Endometrial microvascular endothelial cells (primary cell): ENCODE data around the gene SNX24. TPM values are rescaled to one million over a fixed set of nuclear protein-coding genes. Genes with fewer than 3 reads are reported as not detected.
"Not testable (repeated sequence)": the region's sequence is repeated elsewhere in the genome, so short reads cannot be mapped to it uniquely, and the experiment has no call there.

Source experiments
- in situ Hi-C: cut with HindIII; loops from 2 replicates; pipeline ENCODE4 v1.10.0; 2017; ENCODE audit warnings: low sequenced_read_pairs, low pct_unique_long_range_greater_than_20kb; ENCODE audit errors: inconsistent ontology term
- total RNA-seq: library from RNA; depleted of rRNA; stranded (reverse); fragments of >200 nt; gene quantifications from one replicate; pipeline ENCODE4 v1.2.3, GENCODE V29; 2015; ENCODE audit errors: inconsistent ontology term

The SNX24 gene
- total RNA-seq = 11.8 TPM

GRCh38 chr5:122845229-122846050, at the start of gene SNX24:
TSS of gene SNX24 (plus strand) at chr5:122845613. CDS start at chr5:122845634, 21 bp downstream.
- in situ Hi-C loops = no loop called here

- in situ Hi-C loops = no loop called here
Observed at GRCh38 chr5:122805481-122805880, 39.9 kb upstream of the SNX24 start.

GRCh38 chr5:122810405-122810804, 35.0 kb upstream of the SNX24 start:
- in situ Hi-C loops = no loop called here

GRCh38 chr5:122815218-122815767, 30.1 kb upstream of the SNX24 start:
- in situ Hi-C loops = no loop called here

- in situ Hi-C loops = no loop called here
Observed at GRCh38 chr5:122816756-122817155, 28.7 kb upstream of the SNX24 start.

GRCh38 chr5:122831984-122832383, 13.4 kb upstream of the SNX24 start:
- in situ Hi-C loops = no loop called here

GRCh38 chr5:122835681-122836080, 9.7 kb upstream of the SNX24 start:
- in situ Hi-C loops = no loop called here

GRCh38 chr5:122836947-122837346, 8.5 kb upstream of the SNX24 start:
- in situ Hi-C loops = no loop called here

GRCh38 chr5:122839731-122840130, 5.7 kb upstream of the SNX24 start:
- in situ Hi-C loops = no loop called here

- in situ Hi-C loops = no loop called here
Observed at GRCh38 chr5:122842016-122842580, 3.3 kb upstream of the SNX24 start.

GRCh38 chr5:122844136-122844909, 1.1 kb upstream of the SNX24 start:
- in situ Hi-C loops = no loop called here

GRCh38 chr5:122844910-122845228, 544 bp upstream of the SNX24 start:
- in situ Hi-C loops = no loop called here

GRCh38 chr5:122846051-122846550, 688 bp downstream of the SNX24 start:
- in situ Hi-C loops = no loop called here

- in situ Hi-C loops = no loop called here
Observed at GRCh38 chr5:122847687-122848081, 2.3 kb downstream of the SNX24 start.

- in situ Hi-C loops = no loop called here
Observed at GRCh38 chr5:122849771-122850170, 4.4 kb downstream of the SNX24 start.

- in situ Hi-C loops = not testable (repeated sequence)
Observed at GRCh38 chr5:122857538-122857937, 12.1 kb downstream of the SNX24 start.

GRCh38 chr5:122858451-122858850, 13.0 kb downstream of the SNX24 start:
- in situ Hi-C loops = no loop called here

- in situ Hi-C loops = no loop called here
Observed at GRCh38 chr5:122863240-122863639, 17.8 kb downstream of the SNX24 start.

GRCh38 chr5:122863721-122864120, 18.3 kb downstream of the SNX24 start:
- in situ Hi-C loops = no loop called here
